Activated CD4-positive, alpha-beta memory T cell treated with anti-CD3 and anti-CD28 coated beads for 36 hours (primary cell): ENCODE results near the gene TRAF3IP3. TPM values are rescaled to one million over a fixed set of nuclear protein-coding genes. Genes with fewer than 3 reads are reported as not detected.

Experiments used
- CTCF ChIA-PET: fragments of 350-600 bp; sonication (Branson Sonifier 250); formaldehyde crosslinking; loops from one replicate; lab custom pipeline; 2021; ENCODE audit warnings: antibody characterized with exemption, inconsistent platforms; lab: Charles Lee
- POLR2A ChIA-PET: fragments of 350-600 bp; sonication (Branson Sonifier 250); formaldehyde crosslinking; loops from one replicate; lab custom pipeline; 2021; ENCODE audit warnings: antibody characterized with exemption; lab: Charles Lee
- DNase-seq: peaks from one replicate; pipeline ENCODE4 v3.0.0-alpha.2; 2020
- H3K27ac Mint-ChIP-seq: one replicate; pipeline ENCODE4 v1.8.0; 2021; ENCODE audit warnings: mixed read lengths
- H3K27me3 Mint-ChIP-seq: one replicate; pipeline ENCODE4 v1.8.0; 2021; ENCODE audit warnings: mixed read lengths
- H3K36me3 Mint-ChIP-seq: one replicate; pipeline ENCODE4 v1.8.0; 2021; ENCODE audit warnings: mixed read lengths
- H3K4me1 Mint-ChIP-seq: one replicate; pipeline ENCODE4 v1.8.0; 2021; ENCODE audit warnings: low read depth, mixed read lengths
- H3K4me3 Mint-ChIP-seq: one replicate; pipeline ENCODE4 v1.8.0; 2021; ENCODE audit warnings: mild to moderate bottlenecking, mixed read lengths
- H3K9me3 Mint-ChIP-seq: one replicate; pipeline ENCODE4 v1.8.0; 2021; ENCODE audit warnings: mixed read lengths
- intact Hi-C: fragments of 100-400 bp; cut with micrococcal nuclease; formaldehyde crosslinking; loops from one replicate; pipeline ENCODE4 v1.15.1; 2023
- total RNA-seq, 2 experiments: library from RNA; stranded (reverse); gene quantifications; one replicate each; pipeline ENCODE4 v1.2.3, GENCODE V29; 2021

TRAF3IP3 gene
- total RNA-seq, result 100 to 1,000 TPM; 212 to 217 TPM

GRCh38 chr1:209755926-209756614 lies at the start of gene TRAF3IP3:
Gene TRAF3IP3, plus strand, starts transcription at chr1:209756053. Its CDS starts 3,987 bp downstream, at chr1:209760040.
- ChIA-PET POLR2A (interaction anchor here (0.6 to 10.2 kb wide), 13 partner anchors 8 to 187 kb away, joined by 3 to 184 read pairs (median 6); partner anchors contain the start of genes C1orf74 and UTP25), CTCF (interaction anchor here (0.6 to 10.2 kb wide), 13 partner anchors 8 to 553 kb away, joined by 3 to 98 read pairs (median 4); partner anchors contain the start of gene C1orf74)
- Mint-ChIP-seq H3K36me3 (peaks cover 49% of the 10 kb centered on the region), H3K27me3 (no peaks in the 10 kb centered on the region), H3K27ac (peak within 1 kb of the TSS; percentile 99), H3K9me3 (no peaks in the 10 kb centered on the region), H3K4me3 (peak within 1 kb of the TSS; percentile 94), H3K4me1 (peaks cover 77% of the 10 kb centered on the region)
- DNase-seq, result peak; percentile 90
- intact Hi-C loops, result loop anchor here (1.0 to 2.0 kb wide), 3 partner anchors 12 to 585 kb away; partner anchors contain the start of gene C1orf74

GRCh38 chr1:209706622-209707021 lies 49.2 kb upstream of the TRAF3IP3 start:
- H3K36me3 Mint-ChIP-seq, result peaks cover 35% of the 10 kb centered on the region
- POLR2A ChIA-PET, result interaction anchor here (1.2 to 5.1 kb wide), 7 partner anchors 10 to 62 kb away, joined by 3 to 23 read pairs (median 8); no protein-coding TSS in a partner anchor
- H3K4me3 Mint-ChIP-seq, result peak overlapping the region; percentile 49
- H3K27ac Mint-ChIP-seq, result peak overlapping the region; percentile 91
- CTCF ChIA-PET, result interaction anchor here (0.9 to 1.6 kb wide), 3 partner anchors 61 to 137 kb away, joined by 3 to 5 read pairs (median 4); no protein-coding TSS in a partner anchor
- no peak for DNase-seq
- no peaks in the 10 kb centered on the region for H3K9me3 Mint-ChIP-seq
- H3K27me3 Mint-ChIP-seq, result no peaks in the 10 kb centered on the region
- peaks cover 86% of the 10 kb centered on the region for H3K4me1 Mint-ChIP-seq
- intact Hi-C loops, result no loop called here

- intact Hi-C loops, result no loop called here
- Mint-ChIP-seq H3K36me3 (peaks cover 35% of the 10 kb centered on the region), H3K27ac (peak overlapping the region; percentile 91)
Observed at GRCh38 chr1:209707308-209707707, 48.5 kb upstream of the TRAF3IP3 start.

GRCh38 chr1:209708297-209708696 lies 47.6 kb upstream of the TRAF3IP3 start:
- DNase-seq, result no peak
- H3K27me3 Mint-ChIP-seq, result no peaks in the 10 kb centered on the region
- H3K36me3 Mint-ChIP-seq, result peaks cover 35% of the 10 kb centered on the region
- peaks cover 85% of the 10 kb centered on the region for H3K4me1 Mint-ChIP-seq
- H3K27ac Mint-ChIP-seq, result peak overlapping the region; percentile 91
- ChIA-PET POLR2A (interaction anchor here (1.0 to 4.1 kb wide), 2 partner anchors 16 to 29 kb away, joined by 4 to 24 read pairs; no protein-coding TSS in a partner anchor), CTCF (interaction anchor here (0.9 to 1.6 kb wide), 6 partner anchors 8 to 141 kb away, joined by 3 to 9 read pairs (median 3); no protein-coding TSS in a partner anchor)
- no peaks in the 10 kb centered on the region for H3K9me3 Mint-ChIP-seq
- intact Hi-C loops, result no loop called here
- peak overlapping the region; percentile 49 for H3K4me3 Mint-ChIP-seq

More at GRCh38 chr1:209707308-209707707, 48.5 kb upstream of the TRAF3IP3 start:
- CTCF ChIA-PET, result interaction anchor here (0.9 to 1.6 kb wide), 6 partner anchors 7 to 138 kb away, joined by 3 to 9 read pairs (median 4); no protein-coding TSS in a partner anchor
- Mint-ChIP-seq H3K4me1 (peaks cover 87% of the 10 kb centered on the region), H3K4me3 (peak overlapping the region; percentile 49), H3K27me3 (no peaks in the 10 kb centered on the region), H3K9me3 (no peaks in the 10 kb centered on the region)
- POLR2A ChIA-PET, result interaction anchor here (0.7 to 5.1 kb wide), 7 partner anchors 11 to 1830 kb away, joined by 3 to 24 read pairs (median 9); no protein-coding TSS in a partner anchor
- no peak for DNase-seq

- CTCF ChIA-PET, result interaction anchor here (2.0 kb wide), 1 partner anchor 38 kb away, joined by 6 read pairs; no protein-coding TSS in a partner anchor
- DNase-seq, result peak; percentile 62
- peaks cover 40% of the 10 kb centered on the region for H3K36me3 Mint-ChIP-seq
- peaks cover 76% of the 10 kb centered on the region for H3K4me1 Mint-ChIP-seq
- POLR2A ChIA-PET, result interaction anchor here (0.6 to 4.1 kb wide), 4 partner anchors 14 to 119 kb away, joined by 3 to 24 read pairs (median 8); no protein-coding TSS in a partner anchor
- peak overlapping the region; percentile 91 for H3K27ac Mint-ChIP-seq
- H3K4me3 Mint-ChIP-seq, result peak overlapping the region; percentile 60
- no peaks in the 10 kb centered on the region for H3K9me3 Mint-ChIP-seq
- intact Hi-C loops, result loop anchor here (1.0 to 2.0 kb wide), 6 partner anchors 13 to 58 kb away; no protein-coding TSS in a partner anchor
- no peaks in the 10 kb centered on the region for H3K27me3 Mint-ChIP-seq
Observed at GRCh38 chr1:209710093-209710492, 45.8 kb upstream of the TRAF3IP3 start.

GRCh38 chr1:209710847-209711246 lies 45.0 kb upstream of the TRAF3IP3 start:
- H3K9me3 Mint-ChIP-seq, result no peaks in the 10 kb centered on the region
- H3K27ac Mint-ChIP-seq, result peak overlapping the region; percentile 91
- H3K36me3 Mint-ChIP-seq, result peaks cover 46% of the 10 kb centered on the region
- no peak for DNase-seq
- intact Hi-C loops, result loop anchor here (1.0 to 2.0 kb wide), 6 partner anchors 14 to 57 kb away; no protein-coding TSS in a partner anchor
- H3K4me1 Mint-ChIP-seq, result peaks cover 78% of the 10 kb centered on the region
- CTCF ChIA-PET, result interaction anchor here (0.6 to 2.0 kb wide), 2 partner anchors 17 to 37 kb away, joined by 3 to 6 read pairs; no protein-coding TSS in a partner anchor
- POLR2A ChIA-PET, result interaction anchor here (1.9 to 4.1 kb wide), 3 partner anchors 13 to 42 kb away, joined by 5 to 24 read pairs (median 10); no protein-coding TSS in a partner anchor
- peak overlapping the region; percentile 60 for H3K4me3 Mint-ChIP-seq
- H3K27me3 Mint-ChIP-seq, result no peaks in the 10 kb centered on the region

- Mint-ChIP-seq H3K4me1 (peaks cover 65% of the 10 kb centered on the region), H3K27ac (peak overlapping the region; percentile 93), H3K27me3 (no peaks in the 10 kb centered on the region), H3K36me3 (peaks cover 34% of the 10 kb centered on the region), H3K4me3 (peak overlapping the region; percentile 68), H3K9me3 (peaks cover 3% of the 10 kb centered on the region)
- intact Hi-C loops, result loop anchor here (1.0 kb wide), 1 partner anchor 33 kb away; no protein-coding TSS in a partner anchor
- DNase-seq, result no peak
- CTCF ChIA-PET, result no interaction called here
- POLR2A ChIA-PET, result interaction anchor here (0.6 to 1.0 kb wide), 2 partner anchors 13 to 22 kb away, joined by 3 read pairs; no protein-coding TSS in a partner anchor
Observed at GRCh38 chr1:209714338-209714737, 41.5 kb upstream of the TRAF3IP3 start.

GRCh38 chr1:209715314-209715713 lies 40.5 kb upstream of the TRAF3IP3 start:
- CTCF ChIA-PET, result no interaction called here
- POLR2A ChIA-PET, result no interaction called here
- H3K9me3 Mint-ChIP-seq, result peaks cover 5% of the 10 kb centered on the region
- no peak for DNase-seq
- no peaks in the 10 kb centered on the region for H3K27me3 Mint-ChIP-seq
- H3K36me3 Mint-ChIP-seq, result peaks cover 30% of the 10 kb centered on the region
- peaks cover 60% of the 10 kb centered on the region for H3K4me1 Mint-ChIP-seq
- peak overlapping the region; percentile 68 for H3K4me3 Mint-ChIP-seq
- peak overlapping the region; percentile 93 for H3K27ac Mint-ChIP-seq
- intact Hi-C loops, result loop anchor here (1.0 kb wide), 1 partner anchor 9 kb away; no protein-coding TSS in a partner anchor

- H3K4me3 Mint-ChIP-seq, result no peak overlapping the region
- peaks cover 5% of the 10 kb centered on the region for H3K9me3 Mint-ChIP-seq
- intact Hi-C loops, result no loop called here
- CTCF ChIA-PET, result no interaction called here
- peaks cover 25% of the 10 kb centered on the region for H3K36me3 Mint-ChIP-seq
- no peak for DNase-seq
- H3K27ac Mint-ChIP-seq, result peak overlapping the region; percentile 93
- H3K27me3 Mint-ChIP-seq, result no peaks in the 10 kb centered on the region
- POLR2A ChIA-PET, result no interaction called here
- peaks cover 60% of the 10 kb centered on the region for H3K4me1 Mint-ChIP-seq
Observed at GRCh38 chr1:209717818-209718217, 38.0 kb upstream of the TRAF3IP3 start.

- DNase-seq, result no peak
- H3K4me1 Mint-ChIP-seq, result peaks cover 72% of the 10 kb centered on the region
- H3K27ac Mint-ChIP-seq, result peak overlapping the region; percentile 30
- intact Hi-C loops, result no loop called here
- no peaks in the 10 kb centered on the region for H3K27me3 Mint-ChIP-seq
- peaks cover 5% of the 10 kb centered on the region for H3K9me3 Mint-ChIP-seq
- POLR2A ChIA-PET, result interaction anchor here (1.1 to 1.2 kb wide), 2 partner anchors 32 to 35 kb away, joined by 3 read pairs; partner anchors contain the start of gene TRAF3IP3
- H3K36me3 Mint-ChIP-seq, result peaks cover 15% of the 10 kb centered on the region
- CTCF ChIA-PET, result interaction anchor here (0.6 to 0.8 kb wide), 2 partner anchors 27 to 28 kb away, joined by 3 read pairs; no protein-coding TSS in a partner anchor
- H3K4me3 Mint-ChIP-seq, result no peak overlapping the region
Observed at GRCh38 chr1:209720326-209720725, 35.5 kb upstream of the TRAF3IP3 start.

- Mint-ChIP-seq H3K4me3 (no peak overlapping the region), H3K4me1 (peaks cover 72% of the 10 kb centered on the region), H3K27me3 (no peaks in the 10 kb centered on the region), H3K36me3 (peaks cover 10% of the 10 kb centered on the region), H3K9me3 (peaks cover 5% of the 10 kb centered on the region), H3K27ac (peak overlapping the region; percentile 54)
- no peak for DNase-seq
- intact Hi-C loops, result no loop called here
- CTCF ChIA-PET, result interaction anchor here (0.6 to 0.7 kb wide), 2 partner anchors 99 to 335 kb away, joined by 4 to 5 read pairs; no protein-coding TSS in a partner anchor
- POLR2A ChIA-PET, result interaction anchor here (0.6 to 1.2 kb wide), 5 partner anchors 16 to 70 kb away, joined by 3 to 4 read pairs (median 3); partner anchors contain the start of gene TRAF3IP3
Observed at GRCh38 chr1:209720826-209721225, 35.0 kb upstream of the TRAF3IP3 start.
